Fibroblast of the aortic adventitia (primary cell): ENCODE results near the gene SYNM. TPM values are rescaled to one million over a fixed set of nuclear protein-coding genes. Genes with fewer than 3 reads are reported as not detected.

ENCODE experiments used
- DNase-seq: peaks from one replicate; pipeline ENCODE4 v3.0.0-alpha.2; 2010; ENCODE audit warnings: low read depth
- H3K4me3 ChIP-seq: 2 replicates; pipeline ENCODE4 v1.5.1; 2011; ENCODE audit warnings: low read depth, mild to moderate bottlenecking, control low read depth, low read length, moderate library complexity
- CTCF ChIP-seq: IDR thresholded peaks from 2 replicates; pipeline ENCODE4 v1.5.1; 2011; ENCODE audit warnings: mild to moderate bottlenecking, low read length, control low read depth, inconsistent platforms; ENCODE audit not compliant: insufficient read depth
- total RNA-seq: library from RNA; depleted of rRNA; stranded (reverse); fragments of >200 nt; gene quantifications from 2 replicates; pipeline ENCODE4 v1.2.3, GENCODE V29; 2012; ENCODE audit warnings: low replicate concordance

Gene SYNM
- total RNA-seq, 1 donor, result 6.2 TPM

- no peak for TF ChIP-seq CTCF
- DNase-seq, result no peak
- H3K4me3 ChIP-seq, result no peak overlapping the region
Measured at GRCh38 chr15:99125061-99125891, 20.4 kb downstream of the SYNM start.

GRCh38 chr15:99126131-99126588 lies 21.3 kb downstream of the SYNM start:
- no peak for DNase-seq
- no peak overlapping the region for H3K4me3 ChIP-seq
- TF ChIP-seq CTCF, result no peak

- no peak overlapping the region for H3K4me3 ChIP-seq
- no peak for TF ChIP-seq CTCF
- no peak for DNase-seq
Measured at GRCh38 chr15:99126930-99127329, 22.1 kb downstream of the SYNM start.

- no peak for TF ChIP-seq CTCF
- no peak overlapping the region for H3K4me3 ChIP-seq
- DNase-seq, result no peak
Measured at GRCh38 chr15:99127773-99128172, 22.9 kb downstream of the SYNM start.

- TF ChIP-seq CTCF, result no peak
- DNase-seq, result no peak
- H3K4me3 ChIP-seq, result no peak overlapping the region
Measured at GRCh38 chr15:99128411-99128810, 23.5 kb downstream of the SYNM start.

GRCh38 chr15:99129644-99130043 lies 24.8 kb downstream of the SYNM start:
- no peak for TF ChIP-seq CTCF
- H3K4me3 ChIP-seq, result no peak overlapping the region
- no peak for DNase-seq
